ENCODE data around the gene TIMM10B. TPM values are rescaled to one million over a fixed set of nuclear protein-coding genes. Genes with fewer than 3 reads are reported as not detected.

TIMM10B gene
- polyA plus RNA-seq, 3 donors = 36.4 to 43.8 (median 37.9) TPM

GRCh38 chr11:6458352-6459098 lies 22.8 kb upstream of the TIMM10B start:
- DNase-seq = no peak

GRCh38 chr11:6459099-6459450 lies 22.2 kb upstream of the TIMM10B start:
- DNase-seq = no peak

GRCh38 chr11:6468712-6469495 lies 12.4 kb upstream of the TIMM10B start:
- peak; percentile 95 for DNase-seq

GRCh38 chr11:6469599-6469998 lies 11.7 kb upstream of the TIMM10B start:
- no peak for DNase-seq

- DNase-seq = no peak
Observed at GRCh38 chr11:6472934-6473333, 8.4 kb upstream of the TIMM10B start.

- peak; percentile 88 for DNase-seq
Observed at GRCh38 chr11:6473451-6474412, 7.6 kb upstream of the TIMM10B start, which contains the start of gene TRIM3. Gene TRIM3 (minus strand): TSS chr11:6473941. CDS start chr11:6465695, 8,246 bp downstream.

GRCh38 chr11:6474413-6474792 lies 6.9 kb upstream of the TIMM10B start:
- no peak for DNase-seq

GRCh38 chr11:6474806-6475500 lies 6.3 kb upstream of the TIMM10B start:
- no peak for DNase-seq

GRCh38 chr11:6475936-6476335 lies 5.4 kb upstream of the TIMM10B start:
- no peak for DNase-seq

- no peak for DNase-seq
Observed at GRCh38 chr11:6476571-6476970, 4.7 kb upstream of the TIMM10B start.

- DNase-seq = no peak
Observed at GRCh38 chr11:6480299-6480914, 894 bp upstream of the TIMM10B start.

GRCh38 chr11:6481924-6482275 lies 599 bp downstream of the TIMM10B start:
- no peak for DNase-seq

GRCh38 chr11:6482441-6482840 lies 1.1 kb downstream of the TIMM10B start:
- DNase-seq = no peak

- no peak for DNase-seq
Observed at GRCh38 chr11:6483015-6483414, 1.7 kb downstream of the TIMM10B start.

GRCh38 chr11:6485661-6486060 lies 4.4 kb downstream of the TIMM10B start:
- DNase-seq = no peak

- DNase-seq = no peak
Observed at GRCh38 chr11:6486256-6486655, 5.0 kb downstream of the TIMM10B start.

- DNase-seq = no peak
Observed at GRCh38 chr11:6486938-6487337, 5.6 kb downstream of the TIMM10B start.

- no peak for DNase-seq
Observed at GRCh38 chr11:6488342-6488741, 7.0 kb downstream of the TIMM10B start.

GRCh38 chr11:6488821-6489220 lies 7.5 kb downstream of the TIMM10B start:
- DNase-seq = no peak

- DNase-seq = no peak
Observed at GRCh38 chr11:6489306-6489705, 8.0 kb downstream of the TIMM10B start.

Data from renal pelvis (tissue), 4 donors.